ENCODE results near the gene EIF6. TPM values are rescaled to one million over a fixed set of nuclear protein-coding genes. Genes with fewer than 3 reads are reported as not detected.
"Not testable (repeated sequence)": the region's sequence is repeated elsewhere in the genome, so short reads cannot be mapped to it uniquely, and the experiment has no call there.

EIF6 gene
- total and polyA plus RNA-seq, 2 donors (not counting 1 experiment from before 2014, with no cell fraction given) = 74.1 to 81.2 TPM

- no peak for DNase-seq
- no peak overlapping the region for H3K9ac ChIP-seq (ENCODE audit: low read length)
- TF ChIP-seq EZH2 (IDR thresholded peaks at IDR 0.05; ENCODE audit: borderline replicate concordance, insufficient read depth, low read depth, low read length, poor library complexity, severe bottlenecking) (no peak), CTCF (IDR thresholded peaks at IDR 0.05) (no peak)
- no peak overlapping the region for H2AFZ ChIP-seq (ENCODE audit: insufficient read depth, low read depth, low read length, poor library complexity, severe bottlenecking)
- no peak overlapping the region for H3K27ac ChIP-seq (ENCODE audit: low read length in 2 of 2)
- peaks cover 21 to 24% of the 10 kb centered on the region in 2 donors for H3K4me1 ChIP-seq (ENCODE audit: control insufficient read depth in 2 of 2, insufficient read depth in 2 of 2, low read length in 2 of 2)
- Mint-ChIP-seq H3K9me3 (ENCODE audit: insufficient read depth) (no peaks in the 10 kb centered on the region), H3K27ac (no peak overlapping the region), H3K4me3 (no peak overlapping the region), H3K4me1 (peaks cover 23% of the 10 kb centered on the region), H3K27me3 (no peaks in the 10 kb centered on the region)
- POLR2A ChIA-PET = no interaction called here
- no peaks in the 10 kb centered on the region for H3K9me3 ChIP-seq (ENCODE audit: control extremely low read depth in 1 of 3, control insufficient read depth in 2 of 3, insufficient read depth in 1 of 3, low read length in 2 of 3)
- H3K4me2 ChIP-seq (replicated peaks; ENCODE audit: low read depth, low read length, poor library complexity, severe bottlenecking) = no peak overlapping the region
- H3K36me3 ChIP-seq (replicated peaks in 1 of 2; ENCODE audit: control extremely low read depth in 1 of 2, control insufficient read depth in 1 of 2, extremely low read depth in 1 of 2, insufficient read depth in 2 of 2, low read length in 1 of 2) = no peaks in the 10 kb centered on the region
- peaks cover 3% of the 10 kb centered on the region for H3K79me2 ChIP-seq (ENCODE audit: control insufficient read depth, insufficient read depth, low read length)
- no peaks in the 10 kb centered on the region for H3K27me3 ChIP-seq (replicated peaks in 1 of 4; ENCODE audit: control extremely low read depth in 1 of 4, control insufficient read depth in 3 of 4, insufficient read depth in 4 of 4, low read length in 3 of 4)
- H3K4me3 ChIP-seq (ENCODE audit: control extremely low read depth in 1 of 5, extremely low read depth in 1 of 5, insufficient read depth in 1 of 5, low read depth in 2 of 5, low read length in 4 of 5) = no peak overlapping the region
- 98% methylated on average over 10 of the region's 12 CpGs for WGBS (ENCODE audit: insufficient coverage)
- no peaks in the 10 kb centered on the region for H4K20me1 ChIP-seq (ENCODE audit: control insufficient read depth, insufficient read depth, low read length, poor library complexity, severe bottlenecking)
- no peak for ATAC-seq (ENCODE audit: low read depth)
- CTCF ChIA-PET = no interaction called here
- intact Hi-C loops (cut with micrococcal nuclease) = no loop called here
Measured at GRCh38 chr20:35254448-35254999, 30.0 kb downstream of the EIF6 start.

- no peak overlapping the region for H3K27ac Mint-ChIP-seq
- Histone ChIP-seq H3K27me3 (replicated peaks in 1 of 4; ENCODE audit: control extremely low read depth in 1 of 4, control insufficient read depth in 3 of 4, insufficient read depth in 4 of 4, low read length in 3 of 4) (no peaks in the 10 kb centered on the region), H3K27ac (ENCODE audit: low read length in 2 of 2) (no peak overlapping the region), H3K4me3 (ENCODE audit: control extremely low read depth in 1 of 5, extremely low read depth in 1 of 5, insufficient read depth in 1 of 5, low read depth in 2 of 5, low read length in 4 of 5) (no peak overlapping the region), H3K4me1 (ENCODE audit: control insufficient read depth in 2 of 2, insufficient read depth in 2 of 2, low read length in 2 of 2) (peaks cover 21 to 24% of the 10 kb centered on the region in 2 donors), H3K9me3 (ENCODE audit: control extremely low read depth in 1 of 3, control insufficient read depth in 2 of 3, insufficient read depth in 1 of 3, low read length in 2 of 3) (no peaks in the 10 kb centered on the region), H3K36me3 (replicated peaks in 1 of 2; ENCODE audit: control extremely low read depth in 1 of 2, control insufficient read depth in 1 of 2, extremely low read depth in 1 of 2, insufficient read depth in 2 of 2, low read length in 1 of 2) (no peaks in the 10 kb centered on the region), H3K9ac (ENCODE audit: low read length) (no peak overlapping the region), H3K4me2 (replicated peaks; ENCODE audit: low read depth, low read length, poor library complexity, severe bottlenecking) (no peak overlapping the region), H3K79me2 (ENCODE audit: control insufficient read depth, insufficient read depth, low read length) (no peaks in the 10 kb centered on the region), H4K20me1 (ENCODE audit: control insufficient read depth, insufficient read depth, low read length, poor library complexity, severe bottlenecking) (no peaks in the 10 kb centered on the region), H2AFZ (ENCODE audit: insufficient read depth, low read depth, low read length, poor library complexity, severe bottlenecking) (no peak overlapping the region)
- ChIA-PET CTCF (interaction anchor here (0.6 to 1.5 kb wide), 3 partner anchors 108 to 1811 kb away, joined by 3 to 7 read pairs (median 5); no protein-coding TSS in a partner anchor), POLR2A (interaction anchor here (0.6 to 0.7 kb wide), 2 partner anchors 345 to 549 kb away, joined by 4 to 10 read pairs; no protein-coding TSS in a partner anchor)
- TF ChIP-seq CTCF (IDR thresholded peaks at IDR 0.05) (no peak), EZH2 (IDR thresholded peaks at IDR 0.05; ENCODE audit: borderline replicate concordance, insufficient read depth, low read depth, low read length, poor library complexity, severe bottlenecking) (no peak)
- 100% methylated on average over 1 of the region's 3 CpGs for WGBS (ENCODE audit: insufficient coverage)
- no peaks in the 10 kb centered on the region for H3K9me3 Mint-ChIP-seq (ENCODE audit: insufficient read depth)
- ATAC-seq (ENCODE audit: low read depth) (no peak), DNase-seq (no peak)
- no peaks in the 10 kb centered on the region for H3K27me3 Mint-ChIP-seq
- intact Hi-C loops (cut with micrococcal nuclease) = no loop called here
- no peak overlapping the region for H3K4me3 Mint-ChIP-seq
- H3K4me1 Mint-ChIP-seq = peaks cover 23% of the 10 kb centered on the region
Measured at GRCh38 chr20:35253010-35253409, 31.6 kb downstream of the EIF6 start.

GRCh38 chr20:35252598-35252997 is 32.0 kb downstream of the EIF6 start:
- Mint-ChIP-seq H3K4me1 (peaks cover 23% of the 10 kb centered on the region), H3K27ac (peak overlapping the region; percentile 83)
- POLR2A ChIA-PET; H3K9me3 ChIP-seq (ENCODE audit: control extremely low read depth in 1 of 3, control insufficient read depth in 2 of 3, insufficient read depth in 1 of 3, low read length in 2 of 3); H2AFZ ChIP-seq (ENCODE audit: insufficient read depth, low read depth, low read length, poor library complexity, severe bottlenecking); H3K9ac ChIP-seq (ENCODE audit: low read length); H3K27me3 ChIP-seq (replicated peaks in 1 of 4; ENCODE audit: control extremely low read depth in 1 of 4, control insufficient read depth in 3 of 4, insufficient read depth in 4 of 4, low read length in 3 of 4); H3K9me3 Mint-ChIP-seq (ENCODE audit: insufficient read depth); H4K20me1 ChIP-seq (ENCODE audit: control insufficient read depth, insufficient read depth, low read length, poor library complexity, severe bottlenecking); H3K27me3 Mint-ChIP-seq; ATAC-seq (ENCODE audit: low read depth); H3K4me3 ChIP-seq (ENCODE audit: control extremely low read depth in 1 of 5, extremely low read depth in 1 of 5, insufficient read depth in 1 of 5, low read depth in 2 of 5, low read length in 4 of 5); DNase-seq; H3K36me3 ChIP-seq (replicated peaks in 1 of 2; ENCODE audit: control extremely low read depth in 1 of 2, control insufficient read depth in 1 of 2, extremely low read depth in 1 of 2, insufficient read depth in 2 of 2, low read length in 1 of 2); H3K4me3 Mint-ChIP-seq; H3K79me2 ChIP-seq (ENCODE audit: control insufficient read depth, insufficient read depth, low read length); intact Hi-C loops (cut with micrococcal nuclease): not testable (repeated sequence)
- Histone ChIP-seq H3K4me2 (replicated peaks; ENCODE audit: low read depth, low read length, poor library complexity, severe bottlenecking) (peak overlapping the region; percentile 27), H3K4me1 (ENCODE audit: control insufficient read depth in 2 of 2, insufficient read depth in 2 of 2, low read length in 2 of 2) (peaks cover 21 to 24% of the 10 kb centered on the region in 2 donors), H3K27ac (ENCODE audit: low read length in 2 of 2) (peak overlapping the region in 1 of 2 donors; percentile 55)
- CTCF ChIA-PET = interaction anchor here (1.5 kb wide), 1 partner anchor 108 kb away, joined by 5 read pairs; no protein-coding TSS in a partner anchor
- WGBS (ENCODE audit: insufficient coverage) = 100% methylated on average over 1 of the region's 2 CpGs

Measured in B cell (primary cell).